Suprapubic skin (tissue), 4 donors: ENCODE results near the gene RUNX2.

Source experiments
- CTCF ChIP-seq, 2 donors: fragments of 200-600 bp in 1 of 2; fragments of 450-650 bp in 1 of 2; sonication (generic) in 1 of 2; IDR thresholded peaks; one replicate each; pipeline ENCODE4 v1.5.1; 2016 to 2019; ENCODE audit warnings: antibody characterized with exemption in 2 of 2, mild to moderate bottlenecking in 1 of 2, moderate library complexity in 1 of 2
- EP300 ChIP-seq: sonication (generic); formaldehyde crosslinking; IDR thresholded peaks from one replicate; pipeline ENCODE4 v1.6.1; 2017; ENCODE audit warnings: antibody characterized with exemption
- POLR2A ChIP-seq, 2 donors: fragments of 450-650 bp; IDR thresholded peaks; one replicate each; pipeline ENCODE4 v1.6.1; 2017; ENCODE audit warnings: antibody characterized with exemption in 2 of 2, mild to moderate bottlenecking in 2 of 2, moderate library complexity in 2 of 2
- POLR2AphosphoS5 ChIP-seq, 3 donors: sonication (generic); formaldehyde crosslinking; IDR thresholded peaks; one replicate each; pipeline ENCODE4 v1.6.1; 2017; ENCODE audit warnings: antibody characterized with exemption in 3 of 3

- TF ChIP-seq CTCF (IDR thresholded peaks at IDR 0.05): no peak
- no peak for TF ChIP-seq POLR2A (IDR thresholded peaks at IDR 0.05)
- TF ChIP-seq POLR2AphosphoS5 (IDR thresholded peaks at IDR 0.05): no peak
- TF ChIP-seq EP300: no peak
Measured at GRCh38 chr6:45350186-45350710, 22.1 kb downstream of the RUNX2 start.
